NCI-H146 treated with DMSO at 0.1 percent for 48 hours (cell line): ENCODE data around the gene HMCN2.
"Not testable (repeated sequence)": the region's sequence is repeated elsewhere in the genome, so short reads cannot be mapped to it uniquely, and the experiment has no call there.

Experiments used
- DNase-seq: peaks from one replicate; lab custom pipeline; 2025; ENCODE audit not compliant: unreplicated experiment; lab: John Stamatoyannopoulos, UW

HMCN2 gene

GRCh38 chr9:130426883-130427282 lies 161.3 kb downstream of the HMCN2 start:
- DNase-seq, result no peak

- no peak for DNase-seq
Measured at GRCh38 chr9:130427326-130427725, 161.8 kb downstream of the HMCN2 start.

- no peak for DNase-seq
Measured at GRCh38 chr9:130428086-130428665, 162.6 kb downstream of the HMCN2 start.

- DNase-seq, result no peak
Measured at GRCh38 chr9:130429381-130429780, 163.8 kb downstream of the HMCN2 start.

GRCh38 chr9:130429831-130430230 lies 164.3 kb downstream of the HMCN2 start:
- no peak for DNase-seq

- no peak for DNase-seq
Measured at GRCh38 chr9:130430232-130430631, 164.7 kb downstream of the HMCN2 start.

- no peak for DNase-seq
Measured at GRCh38 chr9:130430734-130431535, 165.4 kb downstream of the HMCN2 start.

- no peak for DNase-seq
Measured at GRCh38 chr9:130431536-130432303, 166.2 kb downstream of the HMCN2 start.

- no peak for DNase-seq
Measured at GRCh38 chr9:130432362-130432761, 166.8 kb downstream of the HMCN2 start.

GRCh38 chr9:130432796-130433167 lies 167.2 kb downstream of the HMCN2 start:
- DNase-seq, result no peak

GRCh38 chr9:130433168-130433946 lies 167.8 kb downstream of the HMCN2 start:
- DNase-seq, result peak; percentile 27

GRCh38 chr9:130433947-130434262 lies 168.3 kb downstream of the HMCN2 start:
- no peak for DNase-seq

GRCh38 chr9:130434656-130435055 lies 169.1 kb downstream of the HMCN2 start:
- DNase-seq, result not testable (repeated sequence)

GRCh38 chr9:130437011-130437789 lies 171.6 kb downstream of the HMCN2 start:
- no peak for DNase-seq

- no peak for DNase-seq
Measured at GRCh38 chr9:130438382-130438981, 172.9 kb downstream of the HMCN2 start.

GRCh38 chr9:130441031-130441430 lies 175.5 kb downstream of the HMCN2 start:
- DNase-seq, result no peak

GRCh38 chr9:130442746-130443455 lies 177.3 kb downstream of the HMCN2 start:
- DNase-seq, result no peak

- no peak for DNase-seq
Measured at GRCh38 chr9:130443456-130443801, 177.9 kb downstream of the HMCN2 start.

GRCh38 chr9:130443840-130444492 lies 178.4 kb downstream of the HMCN2 start:
- DNase-seq, result no peak
